Neuron (in vitro differentiated cells): Measurements from ENCODE around the gene GATA5.

Source experiments
- H2AFZ ChIP-seq: one replicate; pipeline ENCODE4 v1.6.1; 2013; ENCODE audit warnings: low read depth, mild to moderate bottlenecking, inconsistent platforms, low read length, moderate library complexity
- H3K27me3 ChIP-seq: one replicate; pipeline ENCODE4 v1.6.1; 2013; ENCODE audit warnings: low read length; ENCODE audit not compliant: insufficient read depth
- H3K36me3 ChIP-seq: one replicate; pipeline ENCODE4 v1.6.1; 2013; ENCODE audit warnings: low read length; ENCODE audit not compliant: insufficient read depth
- H3K4me1 ChIP-seq: one replicate; pipeline ENCODE4 v1.6.1; 2013; ENCODE audit warnings: low read length; ENCODE audit not compliant: insufficient read depth
- H3K4me3 ChIP-seq: 2 replicates; pipeline ENCODE4 v1.5.1; 2013; ENCODE audit warnings: mild to moderate bottlenecking, low read length, moderate library complexity
- H3K9me3 ChIP-seq: one replicate; pipeline ENCODE4 v1.6.1; 2013; ENCODE audit warnings: low read length

The GATA5 gene

DNA sequence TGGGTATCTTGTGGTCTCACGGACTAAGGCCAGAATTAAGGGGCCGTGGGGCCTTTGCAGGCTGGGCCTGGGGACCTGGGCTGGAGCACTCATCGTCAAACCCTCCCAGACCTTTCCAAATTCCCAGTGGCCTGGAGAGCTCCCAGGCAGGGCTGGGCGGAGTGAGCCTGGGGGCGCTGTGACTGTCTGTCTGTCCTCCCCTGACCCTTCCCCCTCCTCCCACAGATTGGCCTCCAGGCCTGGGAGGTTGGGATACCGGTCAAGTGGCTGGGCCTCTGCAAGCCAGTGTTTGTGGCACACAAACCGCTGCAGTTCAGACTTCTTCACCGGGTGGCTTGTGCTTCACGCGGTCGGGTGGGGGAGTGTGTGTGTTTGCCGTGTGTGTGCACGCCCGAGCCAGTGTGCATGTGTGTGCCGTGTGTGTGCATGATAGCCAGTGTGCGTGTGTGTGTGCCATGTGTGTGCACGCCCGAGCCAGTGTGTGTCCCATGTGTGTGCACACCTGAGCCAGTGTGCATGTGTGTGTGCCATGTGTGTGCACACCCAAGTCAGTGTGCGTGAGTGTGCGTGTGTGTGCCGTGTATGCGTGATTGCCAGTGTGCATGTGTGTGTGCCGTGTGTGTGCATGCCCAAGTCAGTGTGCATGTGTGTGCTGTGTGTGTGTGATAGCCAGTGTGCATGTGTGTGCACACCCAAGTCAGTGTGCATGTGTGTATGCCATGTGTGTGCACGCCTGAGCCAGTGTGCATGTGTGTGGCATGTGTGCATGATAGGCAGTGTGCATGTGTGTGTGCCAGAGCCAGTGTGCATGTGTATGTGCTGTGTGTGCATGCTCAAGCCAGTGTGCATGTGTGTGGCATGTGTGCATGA is 54.7 kb downstream of the GATA5 start:
- H2AFZ ChIP-seq = no peak overlapping the region
- H3K4me3 ChIP-seq = no peak overlapping the region
- H3K4me1 ChIP-seq = no peaks in the 10 kb centered on the region
- no peaks in the 10 kb centered on the region for H3K36me3 ChIP-seq
- peaks cover 12% of the 10 kb centered on the region for H3K27me3 ChIP-seq
- H3K9me3 ChIP-seq = no peaks in the 10 kb centered on the region

DNA sequence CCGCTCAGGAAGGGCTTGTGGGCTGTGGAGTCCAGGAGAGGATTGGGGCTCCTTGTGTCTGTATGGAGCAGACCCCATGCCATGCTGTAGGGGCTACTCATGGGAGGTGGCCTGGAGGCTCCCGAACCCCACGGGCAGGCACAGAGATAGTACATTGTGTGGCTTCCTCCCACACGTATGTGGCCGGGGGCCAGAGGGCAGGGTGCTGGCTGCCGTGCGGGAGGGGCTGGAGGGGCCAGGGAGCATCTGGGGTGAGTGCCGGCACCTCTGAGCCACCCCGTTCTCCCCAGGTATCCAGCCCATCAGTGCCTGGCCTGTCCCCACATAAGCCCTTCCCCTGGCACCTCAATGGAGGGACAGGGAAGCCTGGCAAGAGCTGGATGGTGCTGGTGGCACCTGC is 56.0 kb downstream of the GATA5 start:
- Histone ChIP-seq H3K4me1 (no peaks in the 10 kb centered on the region), H3K4me3 (no peak overlapping the region), H2AFZ (no peak overlapping the region), H3K9me3 (no peaks in the 10 kb centered on the region), H3K27me3 (peaks cover 10% of the 10 kb centered on the region), H3K36me3 (no peaks in the 10 kb centered on the region)

DNA sequence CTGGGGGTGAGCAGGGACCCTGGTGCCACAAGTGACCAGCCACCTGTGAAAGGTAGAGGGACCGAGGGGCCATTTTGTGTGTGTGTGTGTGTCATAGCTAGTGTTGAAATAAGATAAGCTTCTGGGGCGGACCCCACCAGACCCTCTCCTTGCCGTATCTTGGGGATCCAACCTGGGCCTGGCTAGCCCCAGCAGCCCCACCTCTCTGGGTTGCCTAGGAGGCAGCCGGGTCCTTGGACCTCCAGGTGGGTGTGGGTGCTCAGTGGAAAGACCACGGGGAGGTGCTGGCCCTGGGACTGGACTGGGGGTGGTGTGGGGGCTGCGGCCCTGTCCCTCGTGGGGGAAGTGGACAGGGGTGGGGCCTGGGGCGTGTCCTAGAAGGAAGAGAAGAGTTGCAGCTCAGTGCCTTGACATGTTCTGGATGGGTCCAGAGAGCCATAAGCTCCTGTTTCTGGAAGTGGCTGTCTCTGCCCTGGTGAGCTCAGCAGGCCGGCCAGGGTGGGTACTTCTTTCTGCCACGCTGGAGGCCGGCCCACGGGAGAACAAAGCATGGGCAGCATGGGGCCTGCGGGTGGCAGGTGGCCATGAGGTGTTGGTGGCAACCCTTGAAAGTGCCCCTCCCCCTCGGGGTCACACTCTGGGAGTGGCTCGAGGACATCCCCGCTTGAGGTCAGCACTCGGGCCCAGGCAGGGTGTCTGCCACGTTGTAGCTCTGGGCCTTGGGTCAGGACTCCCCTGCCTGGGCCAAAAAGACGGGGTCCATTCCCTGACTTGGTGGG is 56.9 kb downstream of the GATA5 start:
- Histone ChIP-seq H3K4me3 (no peak overlapping the region), H3K36me3 (no peaks in the 10 kb centered on the region), H2AFZ (no peak overlapping the region), H3K9me3 (no peaks in the 10 kb centered on the region), H3K4me1 (no peaks in the 10 kb centered on the region), H3K27me3 (peaks cover 6% of the 10 kb centered on the region)

DNA sequence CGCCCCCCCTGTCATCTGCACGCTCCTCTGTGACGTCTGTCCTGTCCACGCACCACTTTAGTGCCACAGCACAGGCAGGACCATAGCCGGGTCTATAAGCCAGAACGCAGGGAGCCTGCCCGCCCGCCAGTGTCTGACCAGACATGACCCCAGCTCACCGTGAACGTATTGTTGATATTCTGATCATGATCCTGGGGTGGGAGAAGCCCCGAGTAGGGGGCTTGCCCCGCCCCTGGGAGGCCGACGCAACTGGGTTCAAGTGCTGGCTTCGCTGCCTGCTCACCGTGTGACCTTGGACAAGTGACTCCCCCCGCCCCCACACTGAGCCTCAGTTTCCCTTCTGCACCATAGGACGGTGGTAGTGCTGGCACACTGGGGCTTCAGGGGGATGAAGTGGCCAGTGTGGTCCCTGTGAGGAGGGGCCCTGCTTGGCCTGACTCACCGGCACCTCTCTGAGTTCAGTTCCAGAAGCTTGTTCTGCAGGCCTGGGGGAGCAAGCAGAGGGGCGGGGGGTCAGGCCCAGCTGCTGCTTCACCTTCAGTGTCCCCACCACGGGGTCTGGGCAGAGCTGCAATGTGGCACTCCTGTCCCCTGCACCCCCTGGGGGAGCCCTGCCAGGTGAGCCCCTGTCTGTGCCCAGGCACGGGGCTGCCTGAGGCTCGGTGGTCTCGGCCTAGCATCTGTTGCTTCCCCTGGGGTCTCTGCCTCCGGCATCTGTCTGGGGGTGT is 57.6 kb downstream of the GATA5 start:
- Histone ChIP-seq H3K4me1 (no peaks in the 10 kb centered on the region), H3K36me3 (no peaks in the 10 kb centered on the region), H3K4me3 (no peak overlapping the region), H3K9me3 (no peaks in the 10 kb centered on the region), H3K27me3 (peaks cover 9% of the 10 kb centered on the region), H2AFZ (no peak overlapping the region)

DNA sequence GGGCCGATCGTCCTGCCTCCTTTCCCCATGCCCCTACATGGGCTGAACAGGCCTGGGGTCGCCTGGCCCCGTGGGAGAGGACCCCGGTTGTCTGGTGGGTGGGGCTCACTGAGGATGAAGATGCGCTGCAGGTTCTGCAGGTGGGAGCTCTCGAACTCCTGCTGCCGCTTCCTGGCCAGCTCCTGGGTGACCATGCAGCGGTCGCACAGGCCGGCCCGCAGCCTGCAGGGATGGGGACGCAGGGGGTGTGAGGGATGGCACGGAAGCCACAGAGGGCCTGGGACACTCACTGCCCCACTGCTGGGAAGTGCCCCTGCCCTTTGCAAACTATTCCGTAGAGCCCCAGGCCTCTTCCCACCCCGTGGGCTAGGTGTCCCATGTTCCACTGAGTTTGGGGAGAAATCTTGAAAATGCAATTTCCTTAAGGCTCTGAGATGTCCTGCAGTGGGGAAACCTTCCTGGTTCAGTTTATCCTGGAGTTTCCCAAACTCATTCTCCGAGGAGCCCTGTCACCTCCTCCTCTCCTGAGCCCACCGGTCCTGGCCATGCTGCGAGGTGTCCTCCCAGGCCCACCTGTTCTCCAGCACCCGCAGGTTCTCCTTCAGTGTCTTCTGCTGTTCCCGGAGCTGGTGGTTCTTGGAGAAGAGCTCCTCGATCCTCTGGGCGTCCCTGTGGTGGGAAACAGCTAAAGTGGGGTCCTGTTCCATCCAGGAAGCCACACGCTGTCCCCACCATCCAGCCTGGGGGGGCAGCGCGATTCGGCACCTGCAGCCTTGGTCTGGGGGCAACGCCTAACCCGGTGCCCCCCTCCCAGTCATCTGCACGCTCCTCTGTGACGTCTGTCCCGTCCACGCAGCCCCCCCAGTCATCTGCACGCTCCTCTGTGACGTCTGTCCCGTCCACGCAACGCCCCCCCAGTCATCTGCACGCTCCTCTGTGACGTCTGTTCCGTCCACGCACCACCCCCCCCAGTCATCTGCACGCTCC is 58.9 kb downstream of the GATA5 start:
- Histone ChIP-seq H3K9me3 (no peaks in the 10 kb centered on the region), H2AFZ (no peak overlapping the region), H3K27me3 (peaks cover 18% of the 10 kb centered on the region), H3K4me3 (no peak overlapping the region), H3K4me1 (no peaks in the 10 kb centered on the region), H3K36me3 (no peaks in the 10 kb centered on the region)

DNA sequence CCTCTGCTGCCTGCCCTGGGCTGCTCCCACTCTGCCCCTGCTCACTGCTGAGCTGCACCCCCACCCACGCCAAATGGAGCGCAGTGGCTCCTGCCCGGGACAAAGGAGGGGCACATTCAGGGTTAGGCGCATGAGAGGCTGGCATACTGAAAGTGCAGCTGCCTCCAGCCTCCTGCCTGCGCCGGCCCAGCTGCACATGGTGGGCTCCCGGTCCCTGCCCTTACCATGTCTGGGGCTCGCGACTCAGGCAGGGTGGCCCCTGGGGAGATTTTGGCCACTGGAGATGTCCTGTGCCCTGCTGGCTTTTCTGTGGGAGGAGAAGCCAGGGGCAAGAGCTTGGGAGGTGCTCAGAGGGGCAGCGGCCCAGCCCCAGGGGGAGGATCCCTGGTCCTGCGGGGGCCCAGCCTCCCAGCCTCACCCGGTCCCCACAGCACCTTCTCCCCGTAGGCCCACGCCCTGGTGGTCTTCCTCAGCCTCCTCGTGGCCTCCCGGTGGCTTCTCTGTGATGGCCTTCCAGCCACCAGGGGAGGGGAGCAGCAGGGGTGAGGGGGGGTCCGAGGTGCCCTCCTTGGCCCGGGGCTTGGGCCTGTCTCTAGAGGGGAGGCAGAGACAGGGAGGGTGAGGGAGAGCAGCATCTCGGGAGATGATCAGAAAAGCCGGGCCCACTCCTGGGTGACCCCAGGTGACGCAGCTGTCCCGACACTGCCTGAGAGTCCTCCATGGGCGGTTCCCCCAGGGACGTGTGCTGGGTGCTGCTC is 60.3 kb downstream of the GATA5 start:
- H3K4me1 ChIP-seq = no peaks in the 10 kb centered on the region
- no peak overlapping the region for H2AFZ ChIP-seq
- H3K27me3 ChIP-seq = peaks cover 28% of the 10 kb centered on the region
- no peak overlapping the region for H3K4me3 ChIP-seq
- H3K9me3 ChIP-seq = no peaks in the 10 kb centered on the region
- H3K36me3 ChIP-seq = no peaks in the 10 kb centered on the region

DNA sequence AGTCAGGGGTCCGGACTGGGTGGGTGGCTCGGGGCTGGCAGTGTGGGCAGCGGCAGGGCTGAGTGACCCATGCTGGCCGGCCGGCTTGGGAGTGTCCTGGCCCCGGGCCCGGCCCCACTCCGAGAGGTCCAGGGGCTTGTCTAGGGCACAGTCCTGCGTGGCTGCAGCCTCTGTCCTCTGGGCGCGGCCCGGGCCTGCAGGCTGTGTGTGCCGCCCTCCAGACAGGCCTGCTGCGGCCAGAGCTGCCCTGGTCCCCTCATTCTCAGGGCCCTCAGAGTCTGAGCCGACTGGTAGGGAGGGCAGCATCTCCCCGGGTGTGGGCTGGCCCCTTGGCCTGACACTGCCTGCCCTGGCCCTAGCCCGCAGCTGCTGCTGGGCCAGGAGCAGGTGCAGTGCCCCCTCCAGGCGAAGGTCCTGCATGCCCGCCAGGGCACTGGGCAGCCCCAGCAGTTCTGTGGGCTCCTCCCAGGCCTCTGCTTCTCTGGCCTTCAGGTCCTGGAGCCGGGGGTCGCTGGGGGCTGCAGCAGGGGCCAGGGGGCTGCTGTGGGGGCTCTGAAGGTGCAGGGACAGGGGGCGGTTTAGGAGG is 61.8 kb downstream of the GATA5 start:
- Histone ChIP-seq H3K4me3 (no peak overlapping the region), H2AFZ (no peak overlapping the region), H3K36me3 (no peaks in the 10 kb centered on the region), H3K27me3 (peaks cover 37% of the 10 kb centered on the region), H3K4me1 (no peaks in the 10 kb centered on the region), H3K9me3 (no peaks in the 10 kb centered on the region)
